HG03095 (cell line): Measurements from ENCODE around the gene VAV3.
"Not testable (repeated sequence)": the region's sequence is repeated elsewhere in the genome, so short reads cannot be mapped to it uniquely, and the experiment has no call there.

Experiments
- ATAC-seq: cut with Tn5 transposase; IDR thresholded peaks from one replicate; pipeline ENCODE4 v1.9.1; 2021; ENCODE audit warnings: moderate library complexity; ENCODE audit not compliant: unreplicated experiment

The VAV3 gene, protein sequence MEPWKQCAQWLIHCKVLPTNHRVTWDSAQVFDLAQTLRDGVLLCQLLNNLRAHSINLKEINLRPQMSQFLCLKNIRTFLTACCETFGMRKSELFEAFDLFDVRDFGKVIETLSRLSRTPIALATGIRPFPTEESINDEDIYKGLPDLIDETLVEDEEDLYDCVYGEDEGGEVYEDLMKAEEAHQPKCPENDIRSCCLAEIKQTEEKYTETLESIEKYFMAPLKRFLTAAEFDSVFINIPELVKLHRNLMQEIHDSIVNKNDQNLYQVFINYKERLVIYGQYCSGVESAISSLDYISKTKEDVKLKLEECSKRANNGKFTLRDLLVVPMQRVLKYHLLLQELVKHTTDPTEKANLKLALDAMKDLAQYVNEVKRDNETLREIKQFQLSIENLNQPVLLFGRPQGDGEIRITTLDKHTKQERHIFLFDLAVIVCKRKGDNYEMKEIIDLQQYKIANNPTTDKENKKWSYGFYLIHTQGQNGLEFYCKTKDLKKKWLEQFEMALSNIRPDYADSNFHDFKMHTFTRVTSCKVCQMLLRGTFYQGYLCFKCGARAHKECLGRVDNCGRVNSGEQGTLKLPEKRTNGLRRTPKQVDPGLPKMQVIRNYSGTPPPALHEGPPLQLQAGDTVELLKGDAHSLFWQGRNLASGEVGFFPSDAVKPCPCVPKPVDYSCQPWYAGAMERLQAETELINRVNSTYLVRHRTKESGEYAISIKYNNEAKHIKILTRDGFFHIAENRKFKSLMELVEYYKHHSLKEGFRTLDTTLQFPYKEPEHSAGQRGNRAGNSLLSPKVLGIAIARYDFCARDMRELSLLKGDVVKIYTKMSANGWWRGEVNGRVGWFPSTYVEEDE

DNA sequence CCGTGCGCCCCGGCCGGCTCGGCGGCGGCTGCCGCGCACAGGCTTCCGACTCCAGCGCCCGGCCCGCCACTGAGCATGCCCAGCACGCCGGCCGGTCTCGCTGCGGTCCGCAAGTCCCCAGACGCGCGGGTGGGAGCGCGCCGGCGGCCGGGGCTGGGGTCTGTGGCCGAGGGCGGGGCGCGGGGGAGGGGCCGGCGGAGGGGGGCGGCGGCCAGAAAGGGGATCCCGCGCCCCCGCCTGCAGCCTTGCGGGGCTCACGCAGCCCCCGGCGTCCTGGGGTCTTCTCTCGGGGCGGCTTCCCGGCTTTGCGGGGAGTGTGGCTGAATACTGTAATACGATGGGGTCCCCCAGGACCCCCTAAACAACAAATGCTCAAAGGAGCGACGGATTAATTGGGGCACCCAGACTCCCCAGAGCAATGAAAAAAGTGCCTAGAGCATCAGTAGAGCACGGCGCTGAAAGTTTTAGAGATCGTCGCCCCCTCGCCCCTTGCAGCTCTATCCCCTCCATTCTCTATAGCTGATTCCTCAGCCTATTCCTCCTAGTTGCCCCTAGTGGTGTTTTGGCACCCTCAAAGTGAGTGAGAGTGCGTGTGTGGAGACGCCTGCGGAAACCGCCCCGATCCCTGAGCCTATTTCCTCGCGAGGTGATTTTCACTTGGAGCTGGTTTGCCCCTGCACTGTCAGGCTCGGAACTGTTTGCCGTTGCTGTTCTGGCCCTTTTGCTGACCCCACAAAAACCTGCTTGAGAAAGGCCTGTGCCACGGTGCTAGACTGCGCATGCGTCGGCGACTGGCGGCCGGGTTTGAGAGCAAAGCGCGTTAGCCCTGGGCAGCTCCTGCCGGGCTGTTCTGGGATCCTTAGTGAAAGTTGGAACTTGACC, at the start of gene VAV3:
Gene VAV3 (minus strand): TSS at position 71 of the 882 bp plus-strand sequence. CDS start 311 bp downstream, outside the sequence.
- ATAC-seq: no peak

DNA sequence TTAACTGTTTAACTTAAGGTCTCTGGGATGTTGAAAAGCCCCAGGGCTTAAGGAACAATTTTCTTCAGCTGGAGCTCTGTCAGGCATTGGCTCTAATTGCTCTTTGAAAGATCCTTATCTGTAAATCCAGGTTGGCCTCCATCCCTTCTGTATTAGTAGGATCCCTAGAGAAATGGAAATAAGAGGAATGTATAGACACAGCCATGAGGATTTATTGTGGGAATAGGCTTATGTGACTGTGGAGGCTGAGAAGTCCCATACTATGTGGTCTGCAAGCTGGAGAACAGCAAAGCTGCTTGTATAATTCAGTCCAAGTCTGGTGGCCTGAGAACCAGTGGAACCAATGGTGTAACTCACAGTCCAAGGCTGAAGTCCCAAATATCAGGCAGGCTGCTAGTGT, 47.6 kb upstream of the VAV3 start:
- ATAC-seq: no peak

DNA sequence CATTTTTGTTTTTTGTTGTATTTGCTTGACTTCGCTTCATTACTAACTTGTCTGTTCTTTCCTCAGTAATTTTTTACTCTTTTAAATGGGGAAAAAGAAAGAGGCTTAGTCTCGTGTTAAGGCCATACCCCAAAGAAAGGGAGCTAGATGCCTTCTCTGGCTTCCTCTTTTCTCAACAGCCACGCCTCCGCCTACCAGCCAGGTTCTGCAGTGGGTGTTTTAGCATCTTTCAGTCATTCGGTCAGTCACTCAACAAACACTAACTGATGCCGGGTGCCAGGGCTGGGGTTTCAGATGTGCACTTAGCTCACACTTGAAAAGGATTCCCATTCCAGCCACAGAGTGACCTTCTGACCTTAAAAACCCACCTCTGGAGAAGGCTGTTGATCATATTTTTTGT, 46.3 kb upstream of the VAV3 start:
- no peak for ATAC-seq

DNA sequence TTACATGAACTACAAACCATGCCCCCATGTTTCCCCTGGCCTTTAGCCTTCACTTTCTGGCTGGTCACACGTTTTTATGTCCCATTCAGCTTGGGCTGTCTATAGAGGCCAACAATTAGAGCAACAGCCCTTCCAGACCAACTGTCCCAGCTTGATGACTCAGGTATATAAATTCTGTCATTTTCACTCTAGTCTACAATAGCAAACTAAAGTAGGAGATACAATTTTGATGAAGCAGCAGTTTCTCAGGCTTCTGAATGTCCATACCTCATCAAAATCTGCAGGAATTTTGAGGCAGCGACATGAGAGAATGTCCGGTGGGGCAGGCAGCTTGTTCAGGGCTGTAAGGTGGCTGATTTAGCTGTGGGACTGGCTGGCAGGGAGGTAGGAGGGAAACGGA, 45.6 kb upstream of the VAV3 start:
- no peak for ATAC-seq

DNA sequence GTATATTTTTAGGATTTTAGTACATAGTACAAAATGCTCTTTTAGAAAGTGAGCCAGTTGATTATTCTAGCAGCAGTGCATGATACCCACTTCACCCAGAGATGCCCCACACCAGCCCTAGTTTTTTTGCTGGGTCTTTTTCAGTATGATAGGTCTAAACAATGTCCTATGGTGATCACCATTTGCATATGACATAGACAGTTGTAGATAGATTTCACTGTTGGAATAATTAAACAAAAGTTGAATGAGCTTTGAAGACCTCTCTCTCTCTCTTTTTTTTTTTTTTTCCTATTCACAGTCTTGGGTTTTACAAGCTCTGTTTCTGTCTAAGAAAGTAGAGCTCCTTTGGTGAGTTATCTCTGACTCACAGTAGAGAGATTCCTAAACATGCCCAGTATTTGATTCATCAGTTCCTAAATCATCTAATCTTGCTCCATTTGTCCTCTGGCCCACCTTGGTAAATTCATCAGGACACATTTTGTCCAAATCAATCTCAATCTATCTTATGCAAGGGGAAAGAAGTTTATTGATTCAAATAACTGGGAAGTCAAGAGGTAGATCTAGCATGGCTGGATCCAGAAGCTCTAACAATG, 44.7 kb upstream of the VAV3 start:
- no peak for ATAC-seq

DNA sequence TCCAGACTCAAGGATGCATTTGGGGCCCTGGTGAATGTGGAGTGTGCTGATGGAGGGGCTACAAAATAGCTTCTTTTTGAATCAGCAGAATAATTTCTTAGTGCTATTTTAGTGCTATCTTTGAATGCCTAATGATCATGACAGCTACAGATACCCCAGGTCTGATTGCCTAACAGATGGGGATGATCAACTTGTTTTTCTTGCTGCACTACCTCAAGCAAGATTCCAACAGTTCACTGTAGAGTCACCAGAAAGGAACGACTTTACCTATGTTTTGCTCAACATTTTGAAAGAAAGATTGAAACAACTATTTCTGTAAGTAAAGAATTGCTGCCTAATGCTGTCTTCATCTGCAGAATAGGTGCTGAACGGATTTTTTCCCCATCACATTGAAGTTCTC, 42.6 kb upstream of the VAV3 start:
- no peak for ATAC-seq

DNA sequence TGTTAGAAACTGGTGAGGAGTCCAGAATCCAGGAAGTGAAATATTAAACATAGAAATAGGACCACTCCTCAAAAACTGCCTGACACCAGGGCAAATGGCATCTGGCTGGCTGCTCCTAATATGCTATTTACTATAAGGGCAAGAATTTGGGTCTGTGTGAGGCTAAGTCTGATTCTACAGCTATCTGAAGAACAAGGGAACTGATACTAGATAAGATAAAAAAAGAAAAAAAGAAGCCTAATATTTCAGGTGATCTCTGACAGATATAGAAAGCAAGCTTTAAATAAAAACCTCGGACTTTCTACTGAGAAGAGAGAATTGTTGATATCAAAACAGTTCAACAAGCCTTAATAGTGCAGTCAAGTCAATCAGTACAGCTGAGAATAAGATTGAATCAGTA, 42.1 kb upstream of the VAV3 start:
- no peak for ATAC-seq

DNA sequence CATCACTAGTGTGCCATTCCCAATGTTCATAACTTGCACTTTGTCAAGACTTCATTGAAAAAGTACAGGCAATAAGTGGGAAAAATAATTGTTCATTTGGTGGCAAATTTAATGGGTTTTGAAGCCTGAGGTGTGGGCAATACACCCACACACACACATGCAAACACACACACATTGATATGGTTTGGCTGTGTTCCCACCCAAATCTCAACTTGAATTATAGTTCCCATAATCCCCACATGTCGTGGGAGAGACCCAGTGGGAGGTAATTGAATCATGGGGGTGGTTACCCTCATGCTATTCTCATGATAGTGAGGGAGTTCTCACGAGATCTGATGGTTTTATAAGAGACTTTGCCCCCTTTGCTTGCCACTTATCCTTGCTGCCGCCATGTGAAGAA, 39.9 kb upstream of the VAV3 start:
- ATAC-seq: not testable (repeated sequence)

DNA sequence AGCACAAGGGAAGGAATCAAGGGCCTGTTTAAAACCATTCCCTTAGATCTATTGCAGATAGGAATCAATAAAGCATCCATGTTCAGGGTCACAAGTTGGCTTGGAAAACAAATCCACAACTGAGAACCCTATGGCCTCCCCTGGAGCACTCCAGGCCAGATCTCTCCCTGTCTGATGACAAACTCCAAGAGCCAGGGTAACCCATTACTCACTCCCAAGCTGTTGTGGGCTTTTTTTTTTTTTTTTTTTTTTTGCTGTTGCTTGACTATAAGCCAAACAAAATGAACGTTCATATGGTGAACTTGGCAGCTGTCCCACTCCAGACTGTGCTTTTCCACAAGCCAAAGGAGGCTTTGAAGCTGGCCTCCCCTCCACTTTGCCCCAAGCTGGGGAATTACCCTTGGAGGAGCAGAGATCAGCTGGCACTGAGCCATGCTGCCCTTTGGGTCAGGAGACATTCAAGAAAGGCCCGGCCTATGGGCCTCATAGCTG, 35.7 kb upstream of the VAV3 start:
- no peak for ATAC-seq

DNA sequence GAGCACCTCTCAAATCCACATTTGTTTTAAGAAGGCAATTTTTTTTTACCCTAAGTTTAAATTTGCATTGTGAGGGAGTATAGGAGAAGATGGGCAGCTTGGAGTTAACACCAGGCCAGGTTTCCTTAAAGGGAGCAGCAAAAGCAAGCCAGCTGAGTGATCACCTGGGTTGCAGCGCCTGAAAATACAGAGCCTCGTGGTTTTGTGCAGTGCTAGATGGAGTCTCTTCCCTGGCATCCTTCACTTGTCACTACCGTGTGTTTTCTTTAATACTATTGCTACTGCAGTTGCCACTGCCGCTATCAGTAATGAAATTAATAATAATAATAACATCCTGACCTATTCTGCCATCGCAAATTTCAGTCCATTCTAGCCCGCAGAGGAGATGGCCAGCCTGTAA, 35.2 kb upstream of the VAV3 start:
- no peak for ATAC-seq

DNA sequence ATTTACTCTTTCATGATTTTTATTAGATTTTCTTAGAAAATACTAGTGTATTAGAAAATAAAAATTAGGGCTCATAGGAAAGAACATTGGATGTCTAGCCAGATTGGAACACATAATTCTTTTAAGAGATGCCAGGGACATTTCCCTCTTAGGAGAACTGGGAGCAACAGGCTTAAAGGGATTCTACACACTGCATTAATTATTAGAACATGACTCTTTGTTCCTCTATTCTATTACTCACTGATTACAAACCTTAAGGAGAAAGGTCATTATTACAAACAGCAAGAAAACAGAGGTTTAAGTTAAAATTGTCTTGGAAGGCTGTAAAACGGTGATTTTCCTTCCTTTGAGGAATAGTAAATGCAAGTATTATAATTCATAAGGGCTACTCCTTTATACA, 32.9 kb upstream of the VAV3 start:
- no peak for ATAC-seq

DNA sequence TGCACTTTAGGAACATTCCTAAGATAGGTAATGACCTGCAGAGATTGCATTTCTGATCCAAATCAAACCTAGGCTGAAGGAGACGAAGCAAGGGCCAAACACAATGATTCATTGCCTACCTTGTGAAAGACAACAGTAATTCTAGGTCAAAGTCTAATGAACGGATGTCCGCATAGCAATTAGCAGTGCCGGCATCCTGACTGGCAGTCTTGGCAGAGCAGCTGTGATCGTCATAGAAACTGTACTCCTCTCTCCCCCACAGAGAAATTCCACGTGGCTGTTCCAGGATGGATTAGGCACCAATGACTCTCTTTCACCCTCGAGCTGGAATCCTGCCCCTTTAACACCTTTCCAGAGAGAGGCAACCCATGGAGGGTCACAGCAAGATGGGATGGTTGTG, 28.9 kb upstream of the VAV3 start:
- no peak for ATAC-seq

DNA sequence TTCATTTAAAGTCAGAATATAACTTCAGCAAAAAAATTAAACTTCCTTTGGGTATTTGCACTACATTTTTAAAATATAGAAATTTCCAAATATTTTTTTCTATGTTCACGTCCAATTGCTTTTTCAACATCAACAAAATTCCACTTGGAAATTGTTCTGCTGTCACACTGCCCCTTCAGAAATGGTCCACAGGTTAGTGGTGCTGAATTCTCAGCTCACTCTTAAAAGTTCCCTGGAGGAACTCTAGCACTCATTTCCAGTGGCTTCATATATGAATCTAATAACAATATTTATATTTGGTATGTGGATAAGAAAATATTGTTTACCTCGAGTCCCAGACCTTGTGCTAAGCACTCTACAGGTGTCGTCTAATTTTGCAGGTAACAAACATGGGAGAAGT, 27.4 kb upstream of the VAV3 start:
- ATAC-seq: no peak

DNA sequence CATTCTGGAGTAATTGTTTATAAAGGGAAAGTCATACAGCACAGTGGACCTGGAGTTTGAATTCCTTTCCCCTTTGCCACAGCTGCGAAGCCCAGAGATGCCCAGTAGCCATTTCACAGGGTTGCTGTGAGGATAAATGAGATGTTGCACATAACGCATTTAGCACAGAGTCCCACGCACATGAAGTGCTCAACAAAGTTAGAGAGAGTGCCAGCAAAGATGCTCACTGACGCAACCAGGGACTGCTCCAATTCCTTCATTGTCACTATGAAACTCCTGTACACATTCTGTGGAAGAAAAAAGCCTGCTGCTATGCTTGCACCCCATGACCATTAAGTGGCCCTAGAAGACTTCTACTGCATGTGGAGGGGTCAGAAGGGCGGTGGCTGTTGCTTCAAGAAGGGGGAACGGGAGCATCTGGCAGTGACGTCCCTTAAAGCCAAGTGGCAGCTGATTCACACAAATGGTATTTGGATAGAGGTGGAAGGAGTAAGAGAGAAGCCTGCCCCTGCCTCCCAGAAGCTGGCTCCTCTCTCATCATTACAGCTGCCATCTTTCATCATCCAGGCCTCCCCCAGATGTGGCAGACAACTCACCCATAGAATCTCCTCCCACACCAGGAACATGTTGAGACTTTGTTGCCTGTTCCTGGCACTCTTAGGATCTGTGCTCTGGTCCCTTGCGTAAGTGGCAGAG, 26.5 kb upstream of the VAV3 start:
- no peak for ATAC-seq

DNA sequence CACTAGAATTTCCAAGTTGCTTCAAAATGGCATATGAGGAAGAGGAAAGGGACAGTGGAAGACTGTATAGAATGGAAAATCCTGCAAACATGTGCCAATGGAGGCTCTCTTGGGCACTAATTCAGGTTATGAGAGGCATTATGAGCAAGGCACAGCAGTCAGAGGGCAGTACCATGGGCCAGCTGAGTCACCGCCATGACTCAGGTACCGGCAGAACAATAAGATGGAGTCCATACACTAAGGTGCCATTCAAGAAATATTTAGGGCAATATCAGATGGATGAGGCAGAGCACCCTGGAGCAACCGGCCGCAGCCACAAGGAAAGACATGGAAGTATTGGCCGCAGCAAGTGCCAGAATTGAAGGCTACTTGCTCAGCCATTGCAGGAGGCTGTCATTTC, 25.6 kb upstream of the VAV3 start:
- ATAC-seq: no peak

DNA sequence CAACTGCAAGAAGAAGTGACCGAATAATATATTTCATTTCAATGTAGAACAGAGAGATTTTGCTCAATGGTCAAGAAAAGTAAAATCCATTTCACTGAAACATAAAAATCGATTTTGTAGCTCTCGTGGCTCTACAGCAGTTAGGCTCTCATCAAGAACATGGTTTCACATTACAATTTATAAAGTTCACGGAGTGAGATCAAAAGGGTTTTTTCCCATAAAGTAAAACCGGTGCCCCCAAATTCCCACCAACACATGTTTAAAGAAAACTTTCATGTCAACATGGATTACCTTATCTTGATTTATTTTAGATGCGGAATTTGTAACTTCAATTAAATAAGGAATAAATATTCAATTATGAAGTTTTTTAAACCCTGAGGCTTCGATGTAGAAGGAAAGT, 16.3 kb upstream of the VAV3 start:
- ATAC-seq: no peak

DNA sequence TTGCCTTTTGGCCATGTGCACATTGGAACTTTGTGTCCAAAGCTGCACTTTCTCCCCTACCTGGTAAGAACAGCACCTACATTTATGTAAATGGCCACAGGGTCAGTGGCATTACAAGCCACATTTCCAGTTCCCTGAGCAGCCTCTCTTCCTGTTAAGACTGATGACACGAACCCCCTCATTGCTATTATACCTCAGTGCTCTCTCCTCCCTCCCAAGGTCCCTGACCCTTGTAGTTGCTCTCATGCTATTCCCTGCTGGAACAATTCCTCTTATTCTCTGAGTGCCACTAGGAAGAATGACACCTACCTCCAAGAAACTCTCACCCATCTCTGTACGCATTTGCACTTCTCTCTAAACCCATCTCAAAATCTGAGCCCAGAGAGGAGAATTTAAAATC, 14.9 kb upstream of the VAV3 start:
- ATAC-seq: no peak

DNA sequence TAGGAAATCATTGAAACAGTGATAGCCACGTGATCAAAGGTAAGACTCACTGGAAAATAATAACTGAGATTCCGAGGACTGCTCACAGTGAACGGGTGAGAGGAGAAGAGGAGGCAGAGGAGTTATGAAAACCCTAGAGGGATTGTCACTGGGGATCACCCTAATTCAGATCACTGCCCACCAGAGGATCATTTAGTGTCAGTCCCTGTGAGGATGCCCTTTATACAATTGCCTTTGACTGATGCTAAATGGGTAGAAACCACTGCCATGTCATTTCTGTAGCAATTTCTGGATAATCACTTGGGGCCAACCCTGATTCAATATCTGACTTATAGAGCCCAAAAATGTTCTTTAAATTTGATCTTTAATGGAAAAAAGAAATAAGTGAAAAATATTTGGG, 14.1 kb upstream of the VAV3 start:
- ATAC-seq: no peak

DNA sequence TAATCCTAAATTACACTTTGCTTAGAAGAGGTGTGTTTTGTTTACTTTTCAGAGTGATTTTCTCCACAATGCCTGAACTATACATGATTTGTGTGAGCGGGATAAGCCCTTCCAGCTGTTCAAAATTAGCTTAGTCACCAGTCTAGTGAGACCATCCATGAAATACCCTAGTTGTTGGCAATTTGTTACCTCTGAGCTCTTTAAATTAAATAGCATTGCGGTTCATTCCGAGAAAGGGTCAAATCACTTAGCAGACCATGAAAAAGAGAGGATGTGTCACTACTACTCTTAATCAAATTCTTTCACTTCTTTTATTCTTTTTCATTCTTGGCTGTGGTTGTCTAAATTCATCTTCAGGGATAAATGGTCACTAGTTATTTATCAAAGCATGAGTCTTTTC, 11.9 kb upstream of the VAV3 start:
- no peak for ATAC-seq

DNA sequence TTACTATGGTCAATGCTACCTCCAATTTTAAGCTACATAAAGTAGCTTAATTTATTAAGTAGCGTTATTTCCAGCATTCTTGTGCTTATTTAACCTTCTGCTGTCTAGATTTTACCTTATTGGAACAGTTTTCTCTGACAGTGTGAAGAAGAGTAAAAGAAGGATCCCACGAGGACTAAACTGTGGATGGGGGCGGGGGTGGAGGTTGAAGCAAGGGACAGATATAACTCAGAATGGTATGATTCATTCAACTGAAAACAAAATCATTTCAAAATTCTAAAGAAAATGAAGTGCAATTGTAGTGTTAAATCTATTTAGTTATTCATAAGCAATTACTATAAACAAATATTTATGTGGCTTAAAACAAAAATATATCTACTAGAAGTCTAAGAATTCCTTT, 11.5 kb upstream of the VAV3 start:
- no peak for ATAC-seq
